ENCODE measurements around the gene FAM110C. TPM values are rescaled to one million over a fixed set of nuclear protein-coding genes. Genes with fewer than 3 reads are reported as not detected.

Gene FAM110C
- not detected in 2 replicates for total RNA-seq

GRCh38 chr2:46471-47345, at the start of gene FAM110C:
Gene FAM110C (minus strand): TSS chr2:46505. CDS start chr2:46385, 120 bp downstream.

Other genes starting within 250 kb of the FAM110C start
- gene SH3YL1, start 217.5 kb upstream of the FAM110C start, total RNA-seq: 33.9 and 40.8 TPM in 2 replicates
- 82.3 and 103 TPM in 2 replicates for gene ACP1, start 218.4 kb upstream of the FAM110C start, total RNA-seq
- gene ALKAL2, start 241.6 kb upstream of the FAM110C start, total RNA-seq: not detected in 2 replicates

Measured in bronchial smooth muscle cell (primary cell).